KG1 (cell line): ENCODE measurements around the gene GINS2.

ENCODE experiments used
- DNase-seq: peaks from one replicate; lab custom pipeline; 2025; lab: John Stamatoyannopoulos, UW

The GINS2 gene

DNA sequence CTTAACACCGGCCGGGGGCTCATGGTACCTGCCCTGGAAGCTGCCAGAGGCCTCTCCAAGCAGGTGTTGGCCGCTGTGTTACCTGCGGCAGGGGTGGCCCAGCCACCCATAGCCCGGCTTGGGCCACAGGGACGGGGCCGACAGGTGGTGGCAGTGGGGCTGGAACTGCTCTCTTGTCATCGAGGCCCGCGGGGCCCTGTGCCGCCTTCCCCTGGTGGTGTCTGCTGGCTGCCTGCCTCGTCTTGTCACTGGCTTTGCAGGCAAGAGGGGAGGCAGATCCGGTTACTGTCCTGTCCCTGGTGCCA is 48.5 kb downstream of the GINS2 start:
- DNase-seq: no peak

DNA sequence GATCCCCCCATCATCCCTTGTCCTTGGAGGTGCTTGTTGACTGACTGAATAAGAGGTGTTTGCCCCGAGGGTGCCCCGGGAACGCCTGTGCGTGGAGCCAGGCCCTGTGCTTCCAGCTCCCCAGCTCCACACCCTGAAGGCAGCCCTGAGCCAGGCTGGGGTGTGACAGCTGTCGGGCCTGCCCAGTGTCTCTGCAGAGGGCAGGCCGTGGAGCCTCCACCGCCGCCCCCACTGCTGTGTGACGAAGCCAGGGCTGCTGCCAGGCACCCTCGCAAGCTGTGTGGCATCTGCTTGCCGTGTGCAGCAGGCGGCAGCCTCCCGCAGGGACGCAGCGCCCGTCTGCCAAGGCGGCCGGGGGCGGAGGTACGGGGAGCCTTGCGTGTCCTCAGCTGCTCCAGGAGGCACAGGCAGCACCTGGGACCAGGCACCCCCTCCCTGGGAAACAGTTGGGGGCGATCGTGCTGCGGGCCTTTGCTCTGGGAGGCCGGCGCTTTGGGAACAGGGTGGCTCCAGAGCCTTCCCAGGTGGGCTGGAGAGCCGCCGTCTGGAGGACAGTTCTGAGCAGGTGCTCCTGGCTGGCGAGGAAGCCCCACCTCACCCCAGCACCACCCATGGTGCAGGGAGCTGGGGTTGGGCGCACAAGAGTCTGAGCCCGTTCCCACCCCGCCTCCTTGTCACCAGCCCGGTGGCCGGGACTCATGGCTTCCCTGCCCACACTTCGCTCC is 49.1 kb downstream of the GINS2 start:
- DNase-seq: no peak

DNA sequence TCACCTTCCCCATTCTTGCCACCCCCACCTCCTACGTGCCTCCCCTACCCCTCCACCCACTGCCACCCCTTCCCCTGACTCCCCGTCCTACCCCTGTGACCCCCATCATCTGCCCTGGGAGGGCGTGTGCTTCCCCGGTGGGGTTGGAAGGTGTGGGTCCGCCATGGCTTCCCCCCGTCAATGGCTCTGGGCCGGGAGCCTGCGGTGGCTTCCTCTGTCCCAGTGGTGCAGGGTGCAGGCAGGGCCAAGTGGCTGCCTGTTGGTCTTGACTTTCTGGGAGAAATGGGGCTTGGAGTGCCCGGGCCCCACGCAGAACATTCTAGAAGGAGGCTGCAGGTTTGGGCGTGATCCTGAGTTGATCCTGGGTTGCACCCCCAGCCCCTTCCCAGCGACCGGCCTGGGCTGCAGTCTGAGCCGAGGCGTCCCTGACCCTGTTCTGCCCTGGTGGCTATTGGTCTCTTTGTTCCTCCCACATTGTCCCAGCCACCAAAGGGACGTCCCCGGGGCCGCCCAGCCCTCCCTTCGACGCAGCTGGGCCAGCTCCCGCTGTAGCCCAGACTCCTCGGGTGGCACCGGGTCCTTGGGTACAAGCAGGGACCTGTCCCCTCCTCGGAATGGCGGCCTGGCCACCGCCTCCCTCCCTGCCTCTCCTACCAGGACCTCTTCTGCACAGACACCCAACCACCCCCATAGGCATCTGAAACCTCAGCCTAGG is 49.9 kb downstream of the GINS2 start:
- DNase-seq: no peak

DNA sequence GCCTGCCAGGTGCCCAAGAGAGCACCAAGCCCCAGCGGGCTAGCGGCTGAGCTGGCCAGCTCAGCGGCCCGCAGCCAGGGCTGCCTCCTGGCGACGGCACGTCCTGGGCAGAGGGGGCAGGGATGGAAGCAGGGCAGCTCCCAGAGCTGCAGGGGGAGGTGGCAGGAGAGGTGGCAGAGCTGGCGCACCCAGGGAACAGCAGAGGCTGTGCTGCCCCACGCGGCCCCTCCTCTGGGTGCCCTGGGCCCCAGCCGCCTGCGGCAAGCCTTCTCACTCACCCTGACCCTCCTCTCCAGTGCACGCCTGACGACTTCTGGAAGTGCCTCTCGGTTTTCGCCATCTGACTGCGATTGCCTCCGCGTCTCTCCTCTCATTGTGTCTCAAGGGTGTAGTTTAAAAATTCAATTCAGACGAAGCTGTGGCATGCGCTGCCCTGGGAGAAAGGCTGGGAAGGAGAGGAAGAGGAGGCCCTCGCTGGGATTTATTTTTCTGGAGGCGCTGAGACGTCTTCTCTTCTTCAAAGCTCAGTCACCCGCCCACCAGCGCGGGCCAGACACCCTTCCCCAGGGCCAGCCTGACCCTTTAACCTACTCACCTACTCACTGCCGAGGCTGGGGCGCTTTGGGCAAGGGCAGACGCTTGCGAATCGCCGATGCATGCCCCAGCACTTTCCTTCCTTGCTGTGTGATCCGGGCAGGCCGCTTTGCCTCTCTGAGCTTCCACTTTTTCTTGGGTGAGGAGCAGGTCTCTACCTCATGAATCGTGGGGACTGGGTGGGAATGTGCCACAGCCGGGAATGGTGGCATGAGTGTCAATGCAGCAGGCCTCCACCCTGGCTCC is 50.7 kb downstream of the GINS2 start:
- DNase-seq: no peak

DNA sequence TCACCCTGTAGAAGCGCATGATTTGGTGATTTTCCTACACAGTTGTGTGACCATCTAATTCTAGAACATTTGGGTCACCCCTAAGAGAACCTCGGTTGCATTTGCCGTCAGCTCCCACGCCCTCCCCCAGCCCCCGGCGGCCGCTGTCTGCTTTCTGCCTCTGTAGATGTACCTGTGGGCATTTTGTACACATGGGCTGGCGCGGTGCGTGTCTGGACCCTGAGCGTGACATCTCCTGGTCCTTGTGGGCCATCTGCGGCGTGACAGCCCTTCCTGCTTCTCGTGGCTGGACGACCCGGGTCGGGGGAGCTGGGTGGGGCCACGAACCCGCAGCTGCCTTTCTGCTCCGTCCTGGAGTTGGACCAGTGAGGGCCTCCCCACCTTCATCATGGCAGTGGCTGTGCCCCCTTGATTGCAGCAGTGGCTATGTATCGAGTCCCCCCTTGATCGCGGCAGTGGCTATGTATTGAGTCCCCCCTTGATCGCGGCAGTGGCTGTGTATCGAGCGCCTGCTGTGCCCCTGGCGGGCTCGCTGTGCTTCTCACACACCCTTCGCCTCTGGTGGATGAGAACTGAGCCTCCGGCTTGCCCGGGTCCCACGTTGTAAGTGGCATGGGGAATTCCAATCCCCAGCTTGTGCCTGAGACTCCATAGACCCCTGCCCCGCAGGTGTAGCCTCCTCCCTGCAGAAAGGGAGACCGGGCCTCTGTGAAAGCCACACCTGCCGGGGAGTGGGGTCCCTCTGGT is 51.5 kb downstream of the GINS2 start:
- DNase-seq: no peak

DNA sequence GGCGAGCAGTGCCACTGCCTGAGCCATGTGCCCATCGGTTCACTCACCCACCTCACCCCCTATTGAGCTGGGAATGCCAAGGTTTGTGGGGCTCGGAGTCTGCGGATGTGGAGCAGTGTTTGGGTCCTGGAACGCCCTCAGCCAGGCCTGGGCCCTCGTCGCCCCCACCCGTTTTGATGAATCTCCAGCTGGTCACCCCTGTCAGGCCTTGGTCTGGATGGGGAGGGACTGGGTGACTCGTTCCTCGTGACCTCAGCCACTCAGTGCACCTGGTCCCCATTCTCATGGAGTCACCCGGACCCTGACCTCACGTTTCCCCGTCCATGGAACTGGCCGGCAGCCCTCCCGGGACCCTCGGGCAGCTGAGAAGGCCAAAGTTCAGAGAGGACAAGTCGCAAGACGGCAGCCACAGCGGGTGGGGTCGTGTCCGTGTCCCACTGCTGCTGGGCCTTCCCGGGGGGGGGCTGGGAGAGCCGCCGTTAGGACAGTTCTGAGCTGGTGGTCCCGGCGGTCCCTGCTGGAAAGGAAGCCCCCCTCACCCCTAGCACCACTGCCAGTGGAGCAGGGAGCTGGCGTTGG is 52.4 kb downstream of the GINS2 start:
- no peak for DNase-seq

DNA sequence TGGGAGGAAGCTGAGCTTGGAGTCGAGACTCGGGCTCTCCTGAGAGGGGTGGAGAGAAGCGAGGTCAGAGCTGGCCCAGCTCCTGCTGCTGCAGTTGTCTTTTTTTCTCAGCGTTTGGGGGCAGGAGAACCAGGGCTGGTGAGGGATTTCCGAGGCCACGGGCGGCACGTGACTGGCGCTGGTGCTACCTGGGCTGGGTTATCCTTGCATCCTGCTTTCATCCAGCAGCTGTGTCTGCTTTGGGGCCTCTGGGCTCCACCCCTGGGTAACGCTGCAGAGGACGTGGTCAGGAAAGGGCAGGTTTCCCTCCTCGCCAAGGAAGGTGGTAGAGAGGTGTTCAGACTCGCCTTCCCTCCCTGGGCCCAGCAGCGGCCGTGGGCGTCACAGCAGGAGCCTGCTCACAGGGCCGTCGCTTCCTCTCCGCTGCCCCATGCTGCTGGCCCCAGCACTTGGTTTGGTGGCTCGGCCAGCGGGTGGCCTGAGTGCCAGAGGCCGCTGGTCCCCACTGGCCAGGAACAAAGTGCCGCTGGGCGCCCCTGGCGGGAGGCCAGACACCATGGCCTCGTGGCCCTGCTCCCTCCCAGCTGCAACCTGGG is 53.1 kb downstream of the GINS2 start:
- DNase-seq: no peak

DNA sequence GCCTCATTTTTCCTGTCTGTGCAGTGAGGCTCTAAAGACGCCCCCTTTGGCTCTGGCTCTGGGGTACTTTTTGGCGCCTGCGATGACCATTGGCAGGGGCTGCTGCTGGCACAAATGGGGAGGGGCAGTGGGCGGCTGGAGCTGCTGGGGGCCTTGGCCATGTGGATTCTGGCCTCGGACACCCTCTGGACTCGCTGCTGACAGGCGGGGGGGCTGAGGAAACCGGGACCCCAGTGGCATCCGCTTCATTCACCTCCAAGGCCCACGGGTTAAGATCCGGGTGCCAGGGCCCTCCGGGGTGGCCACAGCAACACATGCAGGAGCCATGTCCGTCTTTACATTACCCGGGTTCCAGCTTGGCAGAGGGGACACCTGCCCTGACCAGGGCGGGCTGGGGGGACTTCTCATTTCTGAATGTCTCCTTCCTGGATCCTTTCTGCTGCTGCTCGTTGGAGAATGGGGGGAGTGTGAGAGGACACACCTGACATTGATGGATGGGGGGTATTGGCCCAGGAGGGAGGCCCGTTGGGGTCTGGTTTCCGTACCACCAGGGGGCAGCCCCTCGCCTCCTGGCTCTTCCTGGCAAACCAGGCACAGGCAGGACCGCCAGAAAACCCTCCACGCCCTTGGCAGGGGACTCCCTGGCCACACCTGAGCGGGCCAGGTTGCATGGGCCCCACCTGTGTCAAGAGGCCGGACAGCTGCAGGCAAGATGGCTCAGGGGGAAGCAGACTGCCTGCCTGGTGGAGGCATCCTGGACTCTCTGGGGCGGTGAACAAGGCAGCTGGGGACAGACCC is 53.8 kb downstream of the GINS2 start:
- no peak for DNase-seq

DNA sequence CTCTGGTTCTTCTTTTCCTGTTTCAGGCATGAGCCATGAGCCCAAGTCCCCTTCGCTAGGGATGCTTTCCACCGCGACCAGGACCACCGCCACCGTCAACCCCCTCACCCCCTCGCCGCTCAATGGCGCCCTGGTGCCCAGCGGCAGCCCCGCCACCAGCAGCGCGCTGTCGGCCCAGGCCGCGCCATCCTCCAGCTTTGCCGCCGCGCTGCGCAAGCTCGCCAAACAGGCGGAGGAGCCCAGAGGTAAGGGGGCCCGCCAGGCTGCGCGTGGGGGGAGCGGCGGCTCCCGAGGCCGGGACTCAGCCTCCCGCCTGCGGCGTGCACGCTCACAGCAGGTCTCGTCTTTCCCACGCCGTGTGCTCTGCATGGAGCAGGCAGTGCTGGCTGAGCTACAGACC is 54.9 kb downstream of the GINS2 start:
- DNase-seq: no peak

DNA sequence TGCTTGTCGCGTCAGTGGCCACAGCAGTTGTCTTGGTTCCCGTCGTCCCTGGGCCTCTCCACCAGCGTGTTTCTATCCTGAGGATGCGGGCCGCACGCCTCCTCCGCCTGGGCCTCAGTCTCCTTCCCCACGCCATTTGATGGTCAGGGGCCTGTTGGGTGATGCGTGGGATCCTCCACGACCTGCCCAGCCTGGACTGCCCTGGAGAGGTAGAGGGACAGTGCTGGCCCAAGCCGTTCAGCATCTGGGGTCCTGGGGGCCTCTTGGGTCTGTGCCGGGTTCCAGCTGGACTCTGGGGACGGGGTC is 55.4 kb downstream of the GINS2 start:
- no peak for DNase-seq

DNA sequence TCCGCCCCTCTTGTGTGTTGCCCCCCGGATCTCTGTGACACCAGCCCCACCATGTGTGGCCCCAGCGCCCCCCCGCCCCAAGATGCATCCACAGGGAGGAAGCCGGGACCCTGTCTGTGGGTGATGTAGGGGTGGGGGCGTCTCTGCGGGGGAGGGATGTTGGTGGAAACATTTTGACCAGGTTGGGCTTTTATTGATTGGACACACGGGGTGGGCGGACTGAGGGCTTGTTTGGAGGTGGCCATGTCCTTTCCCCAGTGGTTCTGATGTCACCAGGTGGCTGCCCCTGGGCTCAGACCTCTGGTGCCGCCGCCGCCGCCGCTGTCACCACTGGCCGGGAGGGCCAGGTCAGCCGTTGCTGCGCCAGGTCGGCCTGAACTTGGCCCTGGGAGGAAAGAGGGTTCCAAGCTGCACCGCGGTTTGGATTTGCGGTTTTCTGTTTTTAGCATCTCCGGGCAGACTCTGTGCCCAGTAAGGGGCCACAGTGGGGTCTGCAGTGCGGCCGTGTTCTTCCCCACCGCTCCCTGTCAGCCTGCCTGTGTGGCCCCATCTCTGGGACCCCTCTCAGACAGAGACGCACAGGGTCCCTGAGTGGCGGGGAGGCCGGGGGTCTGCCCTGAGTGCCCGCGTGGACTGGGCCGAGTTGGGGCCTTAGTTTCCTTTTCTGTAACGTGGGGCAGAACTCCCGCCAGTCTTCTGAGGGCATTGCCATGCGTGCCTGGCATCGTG is 55.9 kb downstream of the GINS2 start:
- DNase-seq: no peak

DNA sequence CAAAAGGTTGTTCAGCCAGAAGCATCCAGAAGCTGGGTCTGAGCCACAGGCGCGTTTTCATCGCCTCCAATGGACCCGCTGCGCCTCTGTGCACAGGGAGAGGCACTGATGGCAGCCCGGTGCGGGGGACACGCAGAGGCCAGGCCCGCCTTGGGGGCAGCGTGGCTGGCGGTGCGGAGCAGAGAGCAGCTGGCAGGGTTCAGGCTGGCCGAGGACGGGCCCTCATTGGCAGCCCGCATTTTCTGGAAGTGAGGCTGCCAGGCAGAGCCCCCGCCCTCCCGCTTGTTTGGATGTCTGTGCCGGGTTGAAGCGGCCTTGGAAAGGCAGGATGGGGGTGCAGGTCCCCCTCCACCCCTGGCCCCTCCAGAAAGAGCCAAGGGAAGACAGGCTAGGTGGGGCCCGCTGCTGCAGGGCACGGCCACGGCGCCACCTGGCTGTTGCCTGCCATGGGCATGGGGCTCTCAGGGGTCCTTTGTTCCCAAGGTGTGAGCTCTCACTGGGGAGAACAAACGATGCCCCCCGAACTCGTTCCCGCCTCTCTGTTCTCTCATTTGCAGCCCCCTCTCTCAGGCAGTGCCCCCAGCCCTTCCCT is 56.9 kb downstream of the GINS2 start:
- no peak for DNase-seq

DNA sequence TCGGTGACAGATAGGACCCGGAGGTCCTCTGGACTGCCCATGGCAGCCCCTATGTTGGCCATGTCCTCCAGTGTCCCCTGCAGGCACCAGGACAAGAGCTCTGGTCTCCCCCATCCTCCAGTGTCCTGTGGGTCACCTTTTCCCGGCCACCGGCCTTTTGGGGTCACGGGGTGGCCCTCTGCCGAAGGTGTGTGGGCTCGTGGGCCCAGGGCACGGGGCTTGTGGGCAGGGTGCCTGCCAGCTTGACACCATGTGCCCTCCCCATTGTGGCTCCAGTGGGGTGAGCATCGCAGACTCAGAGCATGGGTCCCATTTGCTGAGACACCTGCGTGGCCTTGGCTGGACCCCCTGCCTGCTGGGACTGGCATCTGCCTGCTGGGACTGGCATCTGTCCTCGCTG is 57.5 kb downstream of the GINS2 start:
- no peak for DNase-seq

DNA sequence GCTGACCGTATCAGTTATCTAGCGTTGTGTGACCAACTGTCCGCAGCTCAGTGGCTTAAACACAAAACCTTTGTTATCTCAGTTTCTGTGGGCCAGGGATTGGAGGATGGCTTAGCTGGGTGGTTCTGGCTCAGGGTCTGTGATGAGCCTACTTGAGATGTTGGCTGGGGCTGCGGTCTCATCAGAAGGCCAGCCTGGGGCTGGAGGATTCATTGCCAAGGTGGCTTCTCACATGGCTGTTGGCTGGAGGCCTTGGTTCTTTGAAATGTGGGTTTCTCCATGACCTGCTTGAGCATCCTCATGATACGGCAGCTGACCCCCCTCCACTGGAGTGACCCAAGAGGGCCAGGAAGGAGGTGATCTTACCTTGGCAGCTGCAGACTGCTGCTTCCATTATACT is 58.9 kb downstream of the GINS2 start:
- DNase-seq: no peak

DNA sequence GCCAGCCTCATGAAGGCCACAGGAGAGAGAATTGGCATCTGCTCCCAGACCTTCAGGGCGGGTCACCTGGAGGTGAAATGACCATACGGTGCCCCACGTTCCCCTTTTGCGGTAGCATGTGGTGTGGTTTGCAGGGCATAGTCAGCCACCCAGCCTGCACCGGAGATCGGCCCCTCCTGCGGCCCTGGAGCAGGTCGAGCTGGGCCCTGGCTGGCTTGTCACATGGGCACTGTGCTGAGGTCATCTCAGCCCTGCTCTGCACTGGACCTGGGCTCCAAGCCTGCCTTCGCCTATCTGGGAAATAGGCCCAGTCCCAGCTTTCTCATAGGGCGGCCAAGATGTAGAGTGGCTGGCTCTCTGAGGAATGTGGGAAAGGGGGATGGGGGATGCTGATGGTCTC is 59.4 kb downstream of the GINS2 start:
- DNase-seq: no peak

DNA sequence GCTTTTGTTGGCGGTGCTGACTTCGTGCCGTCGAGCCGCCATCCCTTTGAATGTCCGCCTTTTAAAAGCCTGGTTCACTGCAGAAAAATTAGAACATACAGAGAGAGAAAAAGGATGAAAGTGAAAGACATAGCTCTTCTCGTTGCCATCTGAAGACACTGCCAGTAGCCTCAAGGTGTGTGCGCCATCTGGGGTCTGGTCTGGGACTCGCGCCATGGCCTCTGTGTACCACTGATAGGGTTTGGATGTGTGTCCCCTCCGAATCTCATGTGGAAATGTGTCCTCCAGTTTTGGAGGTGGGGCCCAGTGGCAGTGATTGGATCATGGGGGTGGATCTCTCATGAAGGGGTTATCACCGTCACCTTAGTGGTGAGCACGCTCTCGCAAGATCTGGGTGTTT is 60.1 kb downstream of the GINS2 start:
- no peak for DNase-seq

DNA sequence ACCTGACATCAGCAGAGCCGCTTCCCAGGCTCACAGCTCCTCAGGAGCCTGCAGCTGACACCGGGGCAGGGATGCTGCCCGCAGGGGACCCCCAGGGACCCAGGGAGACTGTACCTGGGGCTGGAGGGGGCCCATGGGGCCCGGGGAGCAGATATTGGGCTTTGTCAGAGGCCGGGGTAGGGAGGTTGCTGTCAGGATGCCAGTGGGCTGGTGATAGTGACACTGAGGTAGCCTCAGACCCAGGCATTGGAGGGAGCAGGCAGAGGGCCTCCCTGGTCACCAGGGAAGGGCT is 60.5 kb downstream of the GINS2 start:
- DNase-seq: no peak

DNA sequence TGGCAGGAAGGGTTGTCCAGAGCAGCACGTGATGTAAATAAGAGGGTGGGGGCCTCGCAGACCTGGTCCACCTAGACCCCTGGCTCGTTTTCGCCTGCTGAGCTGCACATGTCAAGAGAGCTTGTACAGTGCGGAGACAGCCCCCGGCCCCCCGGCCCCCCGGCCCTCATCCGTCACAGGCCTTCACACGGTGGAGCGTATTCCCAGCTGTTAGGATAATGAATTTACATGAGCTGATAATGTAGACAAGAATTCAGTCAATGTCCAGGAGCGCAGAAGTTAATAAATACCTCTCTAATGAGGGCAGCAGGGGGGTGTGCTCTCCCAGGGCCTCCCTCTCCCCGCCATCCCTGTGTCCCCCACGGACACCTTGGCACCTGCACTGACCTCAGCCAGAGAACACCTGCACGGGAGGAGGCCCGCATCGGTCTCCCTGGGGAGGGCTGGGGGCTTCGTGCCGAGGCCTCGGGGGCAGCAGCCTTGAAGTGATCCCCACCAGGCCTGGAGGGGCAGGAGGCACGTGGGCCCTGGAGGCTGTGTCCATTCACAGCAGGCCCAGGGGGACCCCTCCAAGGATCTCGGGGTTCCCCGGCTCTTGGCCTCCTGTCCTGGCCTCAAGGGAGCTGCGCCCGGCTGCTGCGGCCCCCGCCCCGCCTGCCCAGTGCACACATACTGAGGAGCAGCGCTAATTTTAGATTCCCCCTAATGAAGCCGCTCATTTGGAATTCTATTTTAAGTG is 61.1 kb downstream of the GINS2 start:
- no peak for DNase-seq

DNA sequence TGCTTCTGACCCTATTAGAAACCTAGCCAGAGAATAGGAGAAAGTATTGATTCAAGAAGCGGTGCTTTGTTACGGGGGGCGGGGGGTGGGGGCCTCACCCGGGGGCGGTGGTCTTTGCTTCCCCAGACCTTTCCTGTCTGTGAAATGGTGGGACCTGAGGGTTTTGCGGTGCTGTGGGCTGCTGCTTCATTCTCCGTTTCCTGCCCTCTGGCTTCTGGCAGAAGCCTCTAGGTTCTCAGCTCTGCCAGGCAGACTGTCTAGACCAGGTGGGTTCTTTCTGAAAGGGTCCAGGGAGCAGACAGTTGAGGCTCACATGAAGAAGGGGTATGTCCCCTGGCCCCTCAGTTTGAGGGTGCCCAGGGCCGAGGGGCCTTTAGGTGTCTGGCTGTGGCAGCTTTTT is 61.7 kb downstream of the GINS2 start:
- DNase-seq: no peak
